Activated naive CD8-positive, alpha-beta T cell treated with anti-CD3 and anti-CD28 coated beads, Interleukin-2, amount 10 ng/mL, durations not matched to agents 7 days and 5 days (primary cell): ENCODE data around the gene UBE3C. TPM values are rescaled to one million over a fixed set of nuclear protein-coding genes. Genes with fewer than 3 reads are reported as not detected.
A peak's percentile ranks its signal among the peaks of the same experiment; 100 is the strongest.

Source experiments
- ATAC-seq: fragments of 150-1000 bp; cut with Tn5 transposase; one replicate; pipeline ENCODE4 v1.10.0; 2021; ENCODE audit warnings: low read depth, moderate library complexity
- POLR2A ChIA-PET: fragments of 350-600 bp; sonication (Branson Sonifier 250); formaldehyde crosslinking; loops from one replicate; lab custom pipeline; 2021; ENCODE audit warnings: antibody characterized with exemption; lab: Charles Lee
- DNase-seq: peaks from one replicate; pipeline ENCODE4 v3.0.0; 2021
- H3K27ac Mint-ChIP-seq: one replicate; pipeline ENCODE4 v1.8.0; 2022; ENCODE audit warnings: mild to moderate bottlenecking, mixed read lengths
- H3K27me3 Mint-ChIP-seq: one replicate; pipeline ENCODE4 v1.8.0; 2022; ENCODE audit warnings: mild to moderate bottlenecking, moderate library complexity, mixed read lengths
- H3K36me3 Mint-ChIP-seq: one replicate; pipeline ENCODE4 v1.8.0; 2021; ENCODE audit warnings: mild to moderate bottlenecking, mixed read lengths
- H3K4me1 Mint-ChIP-seq: one replicate; pipeline ENCODE4 v1.8.0; 2021; ENCODE audit warnings: mixed read lengths
- H3K4me3 Mint-ChIP-seq: one replicate; pipeline ENCODE4 v1.8.0; 2022; ENCODE audit warnings: mild to moderate bottlenecking, moderate library complexity, mixed read lengths
- H3K9me3 Mint-ChIP-seq: one replicate; pipeline ENCODE4 v1.8.0; 2021; ENCODE audit warnings: mixed read lengths
- total RNA-seq, 2 experiments: library from RNA; stranded (reverse); gene quantifications; one replicate each; pipeline ENCODE4 v1.2.3, GENCODE V29; 2021

Gene UBE3C
- total RNA-seq, 2 experiments from 2014 or later: 51.7 to 52.1 TPM

DNA sequence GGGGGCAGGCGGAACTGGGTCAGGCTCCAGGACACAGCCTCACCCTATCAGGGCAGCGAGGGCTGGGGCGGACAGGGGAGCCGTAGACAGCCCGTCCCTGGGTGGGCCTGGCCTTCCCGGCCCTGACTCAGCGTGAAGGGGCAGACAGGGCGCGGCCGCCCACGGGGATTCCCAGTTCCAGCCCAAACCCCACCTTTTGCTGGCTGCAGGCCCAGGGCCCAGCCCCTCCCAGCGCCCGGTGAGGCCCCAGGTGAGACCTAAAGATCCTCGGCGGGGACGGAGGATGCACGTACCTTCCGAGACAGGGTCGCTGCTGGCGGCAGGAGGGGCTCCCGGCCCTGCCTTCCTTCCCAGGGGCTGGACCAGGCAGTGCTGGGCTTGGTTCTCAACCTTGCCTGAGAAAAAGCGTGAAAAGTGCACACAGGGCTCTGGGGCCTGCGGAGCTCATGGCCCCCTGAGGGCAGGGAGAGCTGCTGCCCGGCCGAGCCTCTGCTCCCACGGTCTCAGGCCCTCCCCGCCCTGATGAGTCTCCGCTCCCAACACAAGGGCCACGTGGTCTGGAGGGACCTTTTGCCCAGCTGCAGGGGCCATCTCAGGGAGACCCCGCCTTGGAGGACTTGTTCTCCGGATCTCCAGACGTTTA is 154.2 kb downstream of the UBE3C start:
- Mint-ChIP-seq H3K36me3 (no peaks in the 10 kb centered on the region), H3K27ac (no peak overlapping the region), H3K4me3 (no peak overlapping the region), H3K27me3 (peaks cover 2% of the 10 kb centered on the region), H3K9me3 (no peaks in the 10 kb centered on the region), H3K4me1 (no peaks in the 10 kb centered on the region)
- no peak for ATAC-seq
- no peak for DNase-seq
- POLR2A ChIA-PET: interaction anchor here (0.7 kb wide), 1 partner anchor 9 kb away, joined by 3 read pairs; no protein-coding TSS in a partner anchor

DNA sequence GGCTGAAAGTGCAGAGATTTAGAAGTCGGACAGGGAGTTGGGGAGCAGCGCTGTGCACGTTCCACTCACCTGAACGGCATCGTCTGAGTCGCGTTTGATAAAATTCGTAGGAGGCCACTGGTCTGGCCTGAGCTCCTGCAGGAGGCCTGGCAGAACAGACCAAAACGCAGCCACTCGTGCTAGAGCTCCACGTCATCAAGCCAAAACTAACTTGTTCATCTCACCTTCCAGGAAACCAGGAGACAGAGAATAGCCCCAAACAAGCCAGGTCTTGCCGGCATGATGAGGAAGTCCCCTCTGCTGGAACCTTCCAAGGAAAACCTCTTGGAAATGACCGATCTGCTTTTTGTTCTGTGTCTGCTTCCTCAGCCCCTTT is 154.7 kb downstream of the UBE3C start:
- DNase-seq (no peak), ATAC-seq (no peak)
- H3K27ac Mint-ChIP-seq: no peak overlapping the region
- H3K4me3 Mint-ChIP-seq: no peak overlapping the region
- peaks cover 2% of the 10 kb centered on the region for H3K27me3 Mint-ChIP-seq
- H3K4me1 Mint-ChIP-seq: no peaks in the 10 kb centered on the region
- no peaks in the 10 kb centered on the region for H3K9me3 Mint-ChIP-seq
- no peaks in the 10 kb centered on the region for H3K36me3 Mint-ChIP-seq
- POLR2A ChIA-PET: interaction anchor here (0.7 kb wide), 1 partner anchor 9 kb away, joined by 3 read pairs; no protein-coding TSS in a partner anchor

DNA sequence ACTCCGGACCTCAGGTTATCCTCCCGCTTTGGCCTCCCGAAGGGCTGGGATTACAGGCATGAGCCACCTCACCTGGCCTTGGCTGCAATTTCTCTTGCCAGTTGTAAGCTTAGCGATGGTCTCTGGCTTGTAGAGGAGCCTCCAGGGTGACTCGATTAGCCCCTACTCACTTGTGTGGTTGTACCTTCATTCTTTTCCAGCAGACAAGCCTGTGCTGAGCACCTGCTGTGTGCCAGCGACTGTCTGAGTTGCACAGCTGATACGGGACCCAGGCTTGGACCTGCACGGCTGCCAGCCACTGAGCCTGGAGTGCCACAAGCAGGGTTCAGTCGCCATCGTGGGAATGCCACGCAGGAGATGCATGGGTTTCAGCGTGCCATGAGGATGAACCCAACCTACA is 156.0 kb downstream of the UBE3C start:
- peaks cover 9% of the 10 kb centered on the region for H3K4me1 Mint-ChIP-seq
- no peak overlapping the region for H3K4me3 Mint-ChIP-seq
- POLR2A ChIA-PET: no interaction called here
- ATAC-seq (no peak), DNase-seq (no peak)
- peaks cover 3% of the 10 kb centered on the region for H3K36me3 Mint-ChIP-seq
- peaks cover 6% of the 10 kb centered on the region for H3K9me3 Mint-ChIP-seq
- peaks cover 2% of the 10 kb centered on the region for H3K27me3 Mint-ChIP-seq
- H3K27ac Mint-ChIP-seq: no peak overlapping the region

DNA sequence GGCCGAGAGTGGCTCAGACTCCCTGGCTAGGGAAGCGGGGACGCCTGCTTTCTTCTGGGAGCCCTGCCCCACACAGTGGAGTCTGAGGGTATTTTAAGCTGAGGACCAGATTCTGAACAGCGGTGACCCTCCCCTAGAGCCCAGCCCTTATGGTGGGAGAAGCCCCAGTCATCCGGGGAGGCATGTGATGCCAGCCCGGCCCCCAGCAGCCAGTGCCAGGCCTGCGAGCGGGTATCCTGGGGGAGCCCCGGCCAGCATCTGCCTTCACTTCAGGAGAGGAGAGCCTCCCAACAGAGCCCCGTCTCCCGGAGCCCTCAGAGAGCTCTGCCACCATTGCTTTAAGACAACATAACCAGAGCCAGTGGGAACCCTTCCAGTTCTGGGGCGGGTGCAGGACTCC is 156.6 kb downstream of the UBE3C start:
- POLR2A ChIA-PET: no interaction called here
- Mint-ChIP-seq H3K9me3 (peaks cover 6% of the 10 kb centered on the region), H3K27ac (no peak overlapping the region), H3K4me1 (peaks cover 9% of the 10 kb centered on the region), H3K36me3 (peaks cover 3% of the 10 kb centered on the region), H3K4me3 (no peak overlapping the region), H3K27me3 (peaks cover 2% of the 10 kb centered on the region)
- DNase-seq (no peak), ATAC-seq (no peak)

DNA sequence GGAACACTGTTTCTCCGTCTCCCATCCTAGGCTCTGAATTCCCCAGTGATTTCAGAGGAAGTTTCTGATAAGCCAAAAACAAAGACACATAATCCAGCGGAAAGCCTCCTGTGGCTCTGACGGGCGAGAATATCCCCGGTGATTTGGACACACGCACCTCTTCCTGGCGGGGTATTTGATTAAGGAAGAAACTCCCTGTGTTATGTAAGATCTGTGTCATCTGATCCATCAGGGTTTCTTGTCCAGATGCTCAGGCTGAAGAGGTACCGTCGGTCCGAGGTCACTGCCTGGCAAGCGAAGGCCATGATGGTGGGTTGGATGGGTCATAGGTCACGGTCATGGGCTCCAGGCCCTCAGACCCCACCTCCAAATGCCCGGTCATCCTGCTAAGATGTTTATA is 158.5 kb downstream of the UBE3C start:
- Mint-ChIP-seq H3K27me3 (peaks cover 2% of the 10 kb centered on the region), H3K4me3 (no peak overlapping the region), H3K9me3 (peaks cover 6% of the 10 kb centered on the region), H3K27ac (no peak overlapping the region), H3K36me3 (peaks cover 3% of the 10 kb centered on the region), H3K4me1 (peaks cover 18% of the 10 kb centered on the region)
- POLR2A ChIA-PET: no interaction called here
- ATAC-seq: no peak
- no peak for DNase-seq

DNA sequence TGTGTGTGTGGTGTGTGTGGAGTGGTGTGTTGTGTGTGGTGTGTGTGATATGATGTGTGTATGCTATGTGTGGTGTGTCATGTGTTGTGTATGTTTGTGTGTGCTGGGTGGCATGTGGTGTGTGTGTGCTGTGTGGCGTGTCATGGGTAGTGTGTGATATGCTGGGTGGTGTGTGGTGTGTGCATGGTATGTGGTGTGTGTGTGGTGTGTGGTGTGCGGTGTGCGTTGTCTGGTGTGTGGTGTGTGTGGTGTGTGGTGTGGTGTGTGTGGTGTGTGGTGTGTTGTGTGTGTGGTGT is 160.5 kb downstream of the UBE3C start:
- POLR2A ChIA-PET: no interaction called here
- H3K4me3 Mint-ChIP-seq: no peak overlapping the region
- peaks cover 6% of the 10 kb centered on the region for H3K9me3 Mint-ChIP-seq
- H3K27ac Mint-ChIP-seq: peak overlapping the region; percentile 87
- ATAC-seq: no peak
- peaks cover 28% of the 10 kb centered on the region for H3K4me1 Mint-ChIP-seq
- peaks cover 3% of the 10 kb centered on the region for H3K36me3 Mint-ChIP-seq
- DNase-seq: no peak
- H3K27me3 Mint-ChIP-seq: peaks cover 2% of the 10 kb centered on the region

DNA sequence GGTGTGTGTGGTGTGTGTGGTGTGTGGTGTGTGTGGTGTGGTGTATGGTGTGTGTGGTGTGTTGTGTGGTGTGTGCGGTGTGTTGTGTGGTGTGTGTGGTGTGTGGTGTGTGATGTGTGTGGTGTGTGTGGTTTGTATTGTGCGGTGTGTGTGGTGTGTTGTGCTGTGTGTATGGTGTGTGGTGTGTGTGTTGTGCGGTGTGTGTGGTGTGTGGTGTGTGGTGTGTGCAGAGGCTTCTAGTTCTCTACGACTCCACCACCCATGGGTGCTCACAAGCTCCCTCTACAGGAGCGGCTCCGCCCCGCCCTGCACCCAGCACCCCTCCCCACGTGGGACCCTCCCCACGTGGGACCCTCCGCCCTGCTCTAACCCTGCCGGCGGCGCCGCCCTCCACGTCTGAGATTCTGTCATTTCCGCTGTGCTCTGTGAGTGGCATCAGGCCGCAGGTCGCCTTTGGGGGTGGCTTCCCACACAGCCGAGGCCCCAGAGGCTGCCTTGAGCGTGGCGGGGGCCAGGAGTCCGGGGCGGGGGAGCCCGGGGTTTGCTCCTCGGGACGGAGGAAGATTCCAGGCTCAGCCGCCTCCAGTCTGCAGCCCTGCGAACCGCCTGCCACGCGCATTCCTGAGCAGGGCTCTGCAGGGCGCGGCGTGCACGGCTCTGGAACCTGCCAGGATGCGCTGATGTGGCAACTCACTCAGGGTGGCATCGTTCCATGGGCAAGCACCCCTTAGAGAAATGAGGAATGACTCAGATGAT is 161.1 kb downstream of the UBE3C start:
- Mint-ChIP-seq H3K27me3 (peaks cover 2% of the 10 kb centered on the region), H3K36me3 (peaks cover 3% of the 10 kb centered on the region), H3K27ac (peak overlapping the region; percentile 87), H3K4me3 (no peak overlapping the region), H3K9me3 (peaks cover 6% of the 10 kb centered on the region), H3K4me1 (peaks cover 28% of the 10 kb centered on the region)
- ATAC-seq (no peak), DNase-seq (no peak)
- POLR2A ChIA-PET: interaction anchor here (0.8 kb wide), 1 partner anchor 39 kb away, joined by 4 read pairs; no protein-coding TSS in a partner anchor

DNA sequence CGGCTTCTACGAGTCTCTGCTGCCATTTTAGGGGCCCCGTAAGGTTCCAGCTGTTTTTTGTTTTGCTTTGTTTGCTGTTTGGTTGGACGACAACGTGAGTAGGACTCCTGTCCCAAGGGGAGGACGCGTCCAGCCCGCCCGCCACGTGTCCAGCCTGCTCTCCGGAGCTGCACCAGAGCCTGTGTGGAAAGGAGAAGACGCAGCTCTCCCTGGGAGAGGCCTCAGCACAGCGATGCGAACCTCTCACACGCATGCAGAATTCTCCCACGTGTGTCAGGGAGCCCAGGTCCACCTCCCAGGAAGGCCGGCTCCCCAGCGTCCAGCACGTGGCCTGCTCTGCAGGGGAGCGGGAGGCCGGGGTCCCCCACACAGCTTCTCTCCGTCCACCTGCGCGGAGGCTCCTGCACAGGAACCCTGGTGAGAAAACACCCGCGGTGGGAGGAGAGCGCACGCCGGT is 161.7 kb downstream of the UBE3C start:
- no peak overlapping the region for H3K27ac Mint-ChIP-seq
- POLR2A ChIA-PET: interaction anchor here (0.8 kb wide), 1 partner anchor 39 kb away, joined by 4 read pairs; no protein-coding TSS in a partner anchor

DNA sequence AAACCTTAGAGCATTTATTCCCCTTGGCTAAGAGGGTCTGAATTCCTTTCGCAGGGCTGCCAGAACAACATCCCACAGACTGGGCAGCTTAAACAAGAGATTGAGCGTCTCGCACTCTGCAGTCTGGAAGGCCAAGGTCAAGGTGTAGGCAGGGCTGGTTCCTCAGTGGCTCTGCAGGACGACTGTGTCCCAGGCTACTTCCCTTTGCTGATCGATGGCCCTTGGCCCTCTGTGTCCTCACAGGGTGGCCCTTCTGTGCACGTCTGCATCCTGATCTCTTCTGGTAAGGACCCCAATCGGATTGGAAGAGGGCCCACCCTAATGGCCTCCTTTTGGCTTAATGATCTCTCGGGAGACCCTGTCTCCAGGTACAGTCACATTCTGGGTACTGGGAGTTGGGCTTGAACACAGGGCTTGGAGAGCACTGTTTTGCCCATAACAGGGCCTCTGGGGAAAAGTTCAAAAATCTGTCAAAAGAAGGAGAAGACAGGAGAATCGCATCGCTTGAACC is 162.9 kb downstream of the UBE3C start:
- DNase-seq: no peak
- peaks cover 6% of the 10 kb centered on the region for H3K9me3 Mint-ChIP-seq
- peaks cover 32% of the 10 kb centered on the region for H3K4me1 Mint-ChIP-seq
- peaks cover 3% of the 10 kb centered on the region for H3K36me3 Mint-ChIP-seq
- no peak for ATAC-seq
- peaks cover 5% of the 10 kb centered on the region for H3K27me3 Mint-ChIP-seq
- peak overlapping the region; percentile 93 for H3K27ac Mint-ChIP-seq
- peak overlapping the region; percentile 81 for H3K4me3 Mint-ChIP-seq
- POLR2A ChIA-PET: interaction anchor here (0.8 kb wide), 1 partner anchor 8 kb away, joined by 3 read pairs; no protein-coding TSS in a partner anchor

More for the DNA sequence above, 161.7 kb downstream of the UBE3C start:
- DNase-seq (no peak), ATAC-seq (no peak)
- no peak overlapping the region for H3K4me3 Mint-ChIP-seq
- peaks cover 3% of the 10 kb centered on the region for H3K36me3 Mint-ChIP-seq
- peaks cover 28% of the 10 kb centered on the region for H3K4me1 Mint-ChIP-seq
- H3K9me3 Mint-ChIP-seq: peaks cover 6% of the 10 kb centered on the region
- peaks cover 2% of the 10 kb centered on the region for H3K27me3 Mint-ChIP-seq

DNA sequence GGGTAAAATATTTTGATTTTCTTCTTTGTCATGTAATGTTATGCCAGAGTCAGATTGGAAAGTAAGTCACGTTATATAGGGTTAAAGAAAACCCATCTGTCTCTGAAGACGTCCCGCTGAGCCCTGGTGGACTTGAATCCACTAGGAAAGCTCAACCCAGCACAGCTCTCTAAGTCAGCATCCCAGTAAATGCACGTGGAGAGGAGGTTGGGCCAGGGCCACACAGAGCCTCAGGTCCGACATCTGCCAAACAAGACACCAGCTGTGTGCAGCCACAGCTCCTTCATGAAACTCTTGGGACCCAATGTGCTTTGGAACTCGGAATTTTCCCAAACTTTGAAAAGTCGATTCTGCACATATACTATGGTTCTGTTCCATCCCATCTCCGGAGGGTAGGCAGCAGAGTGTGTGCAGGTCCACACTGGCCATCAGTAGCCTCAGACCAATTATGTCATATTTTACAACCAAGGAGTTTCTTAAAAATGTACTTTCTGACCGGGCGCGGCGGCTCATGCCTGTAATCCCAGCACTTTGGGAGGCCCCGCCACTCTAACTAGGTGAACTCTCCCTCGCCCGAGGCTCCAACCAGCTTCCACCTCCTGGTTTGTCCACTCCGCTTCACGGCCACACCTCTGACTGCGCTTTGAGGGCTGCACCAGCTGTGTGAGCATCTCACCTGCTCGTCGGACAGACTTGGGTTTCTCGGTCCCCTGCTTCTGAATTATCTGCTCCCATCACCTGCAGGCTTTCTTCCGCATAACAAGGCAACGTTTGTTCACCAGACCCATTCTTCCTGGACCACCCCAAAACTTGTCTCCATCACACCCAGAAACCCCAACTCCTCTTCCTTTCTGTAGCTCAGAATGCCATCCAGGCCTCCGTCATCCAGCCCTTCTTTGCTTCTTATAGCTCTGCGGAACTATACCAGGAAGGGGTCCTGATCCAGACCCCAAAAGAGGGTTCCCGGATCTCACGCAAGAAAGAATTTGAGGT is 168.4 kb downstream of the UBE3C start:
- POLR2A ChIA-PET: interaction anchor here (0.6 to 1.3 kb wide), 2 partner anchors 29 to 312 kb away, joined by 3 read pairs; no protein-coding TSS in a partner anchor
- no peak for ATAC-seq
- Mint-ChIP-seq H3K4me3 (no peak overlapping the region), H3K9me3 (no peaks in the 10 kb centered on the region), H3K27me3 (peaks cover 5% of the 10 kb centered on the region), H3K27ac (no peak overlapping the region), H3K36me3 (no peaks in the 10 kb centered on the region), H3K4me1 (peaks cover 22% of the 10 kb centered on the region)
- DNase-seq: no peak

DNA sequence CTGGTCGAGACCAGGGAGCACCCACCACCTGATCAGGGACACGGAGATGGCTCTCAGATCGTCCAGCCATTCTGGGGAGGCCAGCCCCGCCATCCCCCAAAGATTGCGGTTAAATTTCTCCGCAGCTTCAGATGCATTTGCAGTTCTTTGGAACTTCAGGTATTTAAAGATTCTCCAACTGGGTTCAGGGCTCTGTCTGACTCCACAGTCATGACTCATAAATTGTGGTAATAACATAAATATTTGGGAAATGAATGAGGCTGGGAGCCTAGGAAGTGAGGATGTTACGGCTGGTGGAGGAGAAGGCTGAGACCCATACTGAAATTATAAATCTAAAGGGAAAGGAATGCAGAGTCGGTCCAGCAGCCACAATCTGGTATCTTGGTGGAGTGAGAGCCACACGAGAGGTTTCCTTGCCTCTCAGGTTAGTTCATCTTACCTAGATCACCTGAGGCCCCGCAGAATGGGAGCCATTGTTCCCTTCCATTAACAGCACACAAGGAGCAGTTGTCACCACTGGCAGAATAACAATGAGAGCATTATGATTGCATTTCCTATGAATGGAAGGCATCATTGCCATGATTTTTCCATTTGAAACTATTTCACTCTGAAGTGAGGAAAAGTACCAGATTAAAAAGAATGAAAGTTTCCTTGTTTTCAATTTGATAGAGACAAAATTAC is 171.4 kb downstream of the UBE3C start:
- DNase-seq (no peak), ATAC-seq (no peak)
- no peaks in the 10 kb centered on the region for H3K36me3 Mint-ChIP-seq
- H3K4me3 Mint-ChIP-seq: no peak overlapping the region
- no peaks in the 10 kb centered on the region for H3K9me3 Mint-ChIP-seq
- H3K4me1 Mint-ChIP-seq: peaks cover 13% of the 10 kb centered on the region
- no peak overlapping the region for H3K27ac Mint-ChIP-seq
- peaks cover 5% of the 10 kb centered on the region for H3K27me3 Mint-ChIP-seq
- POLR2A ChIA-PET: no interaction called here

DNA sequence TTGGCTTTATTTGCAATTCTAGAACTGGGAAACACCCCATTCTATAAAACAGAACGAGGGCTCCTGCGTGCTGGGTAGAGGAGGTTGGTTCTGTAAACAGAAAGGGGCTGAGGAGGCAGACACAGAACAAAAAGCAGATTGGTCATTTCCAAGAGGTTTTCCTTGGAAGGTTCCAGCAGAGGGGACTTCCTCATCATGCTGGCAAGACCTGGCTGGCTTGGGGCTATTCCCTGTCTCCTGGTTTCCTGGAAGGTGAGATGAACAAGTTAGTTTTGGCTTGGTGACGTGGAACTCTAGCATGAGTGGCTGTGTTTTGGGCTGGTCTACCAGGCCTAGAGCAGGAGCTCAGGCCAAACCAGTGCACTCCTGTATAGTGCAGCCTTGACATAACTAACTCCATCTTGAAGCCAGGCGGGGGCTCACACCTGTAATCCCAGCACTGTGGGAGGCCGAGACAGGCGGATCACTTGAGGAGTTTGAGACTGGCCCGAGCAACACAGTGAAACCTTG is 172.0 kb downstream of the UBE3C start:
- Mint-ChIP-seq H3K36me3 (no peaks in the 10 kb centered on the region), H3K4me1 (peaks cover 13% of the 10 kb centered on the region), H3K9me3 (no peaks in the 10 kb centered on the region), H3K27ac (no peak overlapping the region), H3K4me3 (no peak overlapping the region), H3K27me3 (peaks cover 5% of the 10 kb centered on the region)
- no peak for ATAC-seq
- DNase-seq: no peak
- POLR2A ChIA-PET: no interaction called here
